GM19351 (cell line): ENCODE data around the gene DHX29.
"Not testable (repeated sequence)": the region's sequence is repeated elsewhere in the genome, so short reads cannot be mapped to it uniquely, and the experiment has no call there.

Experiments used
- ATAC-seq: cut with Tn5 transposase; IDR thresholded peaks from one replicate; pipeline ENCODE4 v1.9.1; 2021; ENCODE audit warnings: mild to moderate bottlenecking, moderate library complexity; ENCODE audit not compliant: unreplicated experiment

The DHX29 gene

DNA sequence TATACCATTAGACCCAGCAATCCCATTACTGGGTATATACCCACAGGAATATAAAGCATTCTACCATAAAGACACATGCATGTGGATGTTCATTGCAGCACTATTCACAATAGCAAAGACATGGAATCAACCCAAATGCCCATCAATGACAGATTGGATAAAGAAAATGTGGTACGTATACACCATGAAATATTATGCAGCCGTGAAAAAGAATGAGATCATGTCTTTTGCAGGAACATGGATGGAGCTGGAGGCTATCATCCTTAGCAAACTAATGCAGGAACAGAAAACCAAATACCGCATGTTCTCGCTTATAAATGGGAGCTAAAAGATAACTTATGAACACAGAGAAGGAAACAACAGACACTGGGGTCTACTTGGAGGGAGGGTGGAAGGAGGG is 10.7 kb upstream of the DHX29 start:
- ATAC-seq: not testable (repeated sequence)

- ATAC-seq: no peak
Measured at GRCh38 chr5:55316837-55317236, 9.3 kb upstream of the DHX29 start.

- ATAC-seq: no peak
Measured at GRCh38 chr5:55316289-55316688, 8.8 kb upstream of the DHX29 start.

- no peak for ATAC-seq
Measured at GRCh38 chr5:55313870-55314617, 6.5 kb upstream of the DHX29 start.

DNA sequence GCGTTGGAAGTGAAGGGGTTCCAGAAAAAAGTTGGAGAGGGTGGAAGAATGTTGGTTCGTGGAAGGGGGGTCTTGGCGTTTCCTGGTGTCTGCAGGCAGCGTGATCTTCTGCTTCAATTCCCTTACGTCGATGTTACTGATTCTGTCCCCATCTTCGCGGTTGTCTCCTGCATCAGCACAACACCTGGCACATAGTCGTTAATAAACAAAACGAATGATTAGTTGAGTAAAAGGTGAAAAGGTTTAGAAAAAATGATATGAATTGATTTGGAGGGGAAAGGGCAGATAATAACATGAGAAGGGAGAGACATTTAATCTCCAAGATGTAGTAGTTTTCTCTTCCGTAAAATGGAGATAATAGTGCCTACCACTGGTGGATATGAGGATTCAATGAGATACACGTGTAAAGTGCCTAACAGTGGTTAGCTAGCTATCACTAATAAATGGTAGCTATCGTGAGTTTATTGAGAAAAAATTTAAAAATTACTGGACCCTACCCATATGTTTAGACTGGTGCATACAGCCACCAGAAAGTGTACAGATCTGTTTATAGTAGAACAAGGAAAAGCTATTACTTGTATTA is 851 bp upstream of the DHX29 start:
- ATAC-seq: no peak

GRCh38 chr5:55306641-55307382 is 682 bp downstream of the DHX29 start:
- peak; percentile 7 for ATAC-seq

- no peak for ATAC-seq
Measured at GRCh38 chr5:55305345-55305744, 2.1 kb downstream of the DHX29 start.

DNA sequence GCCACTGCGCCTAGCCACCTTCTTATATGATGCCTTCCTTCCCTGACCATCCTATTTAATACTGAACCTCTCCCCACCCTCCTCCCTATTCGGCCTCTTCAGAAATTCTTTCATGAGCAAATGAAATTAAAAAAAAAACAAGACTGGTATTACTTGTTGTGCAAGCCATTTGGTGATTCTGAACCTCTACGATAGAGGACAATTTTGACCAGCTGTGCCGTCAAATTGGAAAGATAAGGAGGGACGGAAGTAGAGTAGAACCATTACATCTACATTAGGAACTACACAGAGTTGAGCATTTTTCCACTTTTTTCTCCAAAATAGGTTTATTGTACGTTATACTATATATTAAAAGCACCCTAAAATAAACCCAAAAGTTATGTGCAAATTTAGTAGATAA is 2.9 kb downstream of the DHX29 start:
- ATAC-seq: no peak

GRCh38 chr5:55303238-55303690 is 4.2 kb downstream of the DHX29 start:
- no peak for ATAC-seq

- no peak for ATAC-seq
Measured at GRCh38 chr5:55300890-55301289, 6.6 kb downstream of the DHX29 start.

DNA sequence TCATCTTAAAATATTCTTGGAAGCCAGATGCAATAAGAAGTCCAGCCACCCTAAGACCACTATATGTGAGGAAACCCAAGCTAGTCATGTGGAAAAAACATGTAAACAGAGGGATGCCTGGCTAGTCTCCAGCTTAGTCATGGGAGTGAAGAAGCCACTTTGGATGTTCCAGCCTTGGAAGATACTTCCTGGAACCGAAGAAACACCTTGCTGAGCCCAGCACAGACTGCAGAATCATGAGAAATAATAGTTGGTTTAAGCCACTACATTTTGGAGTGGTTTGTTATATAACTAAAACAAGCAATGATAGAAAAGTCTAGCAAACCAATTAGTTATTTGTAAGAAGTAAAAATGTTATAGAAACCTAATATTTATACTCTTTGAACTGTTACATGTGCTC is 12.6 kb downstream of the DHX29 start:
- ATAC-seq: no peak

DNA sequence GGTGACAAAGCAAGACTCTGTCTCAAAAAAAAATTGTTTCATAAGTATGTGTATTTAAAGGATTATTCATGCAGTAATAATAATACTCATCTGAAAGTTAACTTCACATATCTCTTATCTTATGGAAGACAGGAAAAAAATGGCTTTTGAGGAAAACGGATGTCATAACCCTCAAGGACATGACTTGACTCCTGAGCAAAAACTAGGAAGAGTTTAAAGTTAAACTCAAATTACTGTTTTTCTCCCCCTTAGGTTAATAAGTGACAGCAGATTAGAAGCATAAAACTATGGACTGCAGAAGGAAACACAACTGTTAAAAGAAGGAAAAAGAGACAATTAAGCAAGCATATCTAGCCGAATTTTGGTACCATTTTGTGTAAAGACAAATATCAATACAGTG is 16.5 kb downstream of the DHX29 start:
- ATAC-seq: no peak

GRCh38 chr5:55289808-55290207 is 17.7 kb downstream of the DHX29 start:
- ATAC-seq: no peak

DNA sequence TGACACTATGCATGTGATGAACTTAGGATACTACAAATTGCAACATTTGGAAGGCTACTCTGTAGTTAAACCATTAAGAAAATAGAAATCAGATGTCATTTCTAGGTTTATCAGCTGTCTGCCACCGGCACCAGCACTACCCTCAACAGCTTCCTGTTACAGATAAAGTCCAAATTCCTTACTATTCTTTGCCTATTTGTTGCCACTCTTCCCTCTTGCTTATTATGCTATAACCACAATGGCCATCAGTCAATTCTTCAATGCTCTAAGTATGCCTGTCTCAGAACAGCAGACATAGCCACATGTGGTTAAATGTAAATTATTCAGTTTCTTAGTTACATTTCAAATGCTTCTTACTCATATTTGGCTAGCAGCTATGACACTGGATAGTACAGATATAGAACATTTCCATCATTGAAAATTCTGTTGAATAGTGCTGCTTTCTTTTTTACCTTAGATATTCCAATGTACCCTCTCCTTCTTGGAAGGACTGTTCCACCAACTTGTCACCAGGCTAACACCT is 21.0 kb downstream of the DHX29 start:
- no peak for ATAC-seq

DNA sequence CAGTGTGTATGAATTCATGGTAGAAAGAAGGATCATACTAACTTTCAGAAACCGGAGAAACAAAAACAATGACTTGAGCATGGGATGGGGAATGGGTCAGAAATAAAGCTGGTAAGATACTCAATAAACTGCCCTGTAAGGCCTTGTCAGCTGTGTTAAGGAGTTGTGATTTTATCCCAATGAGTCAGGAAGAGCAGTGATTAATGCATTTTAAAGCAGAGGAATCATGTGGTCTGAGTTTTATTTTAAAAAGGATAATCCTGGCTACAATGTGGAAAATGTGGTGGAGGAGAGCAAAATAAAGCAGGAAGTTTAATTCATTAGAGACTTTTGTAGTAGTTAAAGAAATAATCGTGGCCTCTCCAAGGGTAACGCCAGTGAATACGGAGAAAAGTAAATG is 28.7 kb downstream of the DHX29 start:
- no peak for ATAC-seq

GRCh38 chr5:55276771-55277170 is 30.7 kb downstream of the DHX29 start:
- no peak for ATAC-seq

DNA sequence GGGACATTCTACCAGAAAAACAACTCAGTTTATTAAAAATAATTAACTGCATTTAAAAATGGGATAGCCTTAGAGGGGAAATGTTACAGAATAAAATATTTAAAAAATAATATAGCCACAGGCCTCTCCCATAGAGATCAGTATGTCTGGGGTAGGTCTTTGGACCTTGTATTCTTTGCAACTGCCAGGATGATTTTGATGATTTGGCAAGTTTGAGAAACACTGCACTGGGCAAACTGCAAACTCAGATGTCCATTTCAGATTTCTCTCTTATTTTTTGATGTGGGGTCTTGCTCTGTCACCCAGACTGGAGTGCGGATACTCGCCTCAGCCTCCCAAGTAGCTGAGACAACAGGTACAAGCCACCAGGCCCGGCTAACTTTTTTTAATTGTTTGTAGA is 49.2 kb downstream of the DHX29 start:
- no peak for ATAC-seq

DNA sequence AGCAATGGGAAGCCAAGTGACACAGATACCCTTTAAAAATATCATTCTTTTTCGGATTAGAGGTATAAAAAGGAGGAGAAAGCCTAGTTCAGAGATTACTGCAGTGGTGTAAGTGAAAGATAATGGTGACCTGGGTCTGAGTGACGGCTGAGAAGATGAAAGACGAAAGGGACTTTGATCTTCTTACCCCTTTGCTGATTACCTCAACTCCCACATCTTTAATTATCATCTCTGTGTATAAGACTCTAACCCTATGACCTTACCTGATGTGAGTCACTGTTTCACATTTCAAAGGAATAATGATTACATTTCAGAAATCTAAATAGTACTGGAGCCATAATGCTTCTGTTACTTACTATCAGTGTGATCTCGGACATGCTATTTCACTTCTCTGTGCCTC is 52.7 kb downstream of the DHX29 start:
- no peak for ATAC-seq

DNA sequence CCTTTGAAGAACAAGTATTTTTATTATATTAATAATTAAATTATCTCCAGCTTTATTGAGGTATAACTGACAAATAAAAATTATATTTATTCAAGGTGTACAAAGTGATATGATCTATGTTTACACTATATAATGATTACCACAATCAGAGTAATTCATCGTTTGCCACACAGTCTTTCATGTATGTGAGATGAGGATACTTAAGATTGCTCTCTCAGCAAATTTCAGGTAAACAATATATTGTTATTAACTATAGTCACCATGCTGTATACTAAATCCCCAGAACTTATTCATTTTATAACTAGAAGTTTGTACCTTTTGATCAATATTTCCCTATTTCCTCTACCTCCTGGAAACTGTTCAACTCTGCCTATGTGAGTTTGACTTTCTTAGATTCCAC is 57.4 kb downstream of the DHX29 start:
- ATAC-seq: no peak

DNA sequence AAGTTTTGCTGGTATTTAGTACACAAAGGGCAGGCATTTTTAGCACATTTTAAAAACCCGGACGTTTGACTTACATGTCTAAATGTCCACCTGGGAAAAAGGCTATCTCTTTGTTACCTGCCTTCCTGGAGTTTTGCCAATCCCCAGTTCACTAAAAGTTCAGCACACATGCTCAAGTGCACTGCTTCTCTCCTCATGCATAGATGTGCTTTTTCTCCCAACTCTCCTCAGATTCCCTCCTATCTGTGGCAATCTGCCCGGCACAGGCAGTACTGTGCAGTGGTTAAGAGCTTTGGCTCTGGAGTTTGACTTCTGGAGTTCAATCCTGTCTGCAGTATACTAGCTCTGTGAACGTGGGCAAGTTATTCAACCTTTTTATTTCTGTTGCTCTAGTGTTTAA is 65.7 kb downstream of the DHX29 start:
- no peak for ATAC-seq

GRCh38 chr5:55236800-55237199 is 70.7 kb downstream of the DHX29 start:
- ATAC-seq: no peak
